T-helper 1 cell treated with Interleukin-12 subunit alpha and Interleukin-12 subunit beta and Interleukin-4 antibody, amounts not matched to agents 30 ng/mL and 1 ng/mL, for 36 hours (primary cell): ENCODE data around the gene IGF2. TPM values are rescaled to one million over a fixed set of nuclear protein-coding genes. Genes with fewer than 3 reads are reported as not detected.

Source experiments
- intact Hi-C: fragments of 100-400 bp; cut with micrococcal nuclease; formaldehyde crosslinking; loops from one replicate; pipeline ENCODE4 v1.15.1; 2024
- total RNA-seq: library from RNA; stranded (reverse); gene quantifications from 2 replicates; pipeline ENCODE4 v1.2.3, GENCODE V29; 2022

IGF2 gene
- total RNA-seq, 1 donor from 2014 or later = 0.17 TPM

DNA sequence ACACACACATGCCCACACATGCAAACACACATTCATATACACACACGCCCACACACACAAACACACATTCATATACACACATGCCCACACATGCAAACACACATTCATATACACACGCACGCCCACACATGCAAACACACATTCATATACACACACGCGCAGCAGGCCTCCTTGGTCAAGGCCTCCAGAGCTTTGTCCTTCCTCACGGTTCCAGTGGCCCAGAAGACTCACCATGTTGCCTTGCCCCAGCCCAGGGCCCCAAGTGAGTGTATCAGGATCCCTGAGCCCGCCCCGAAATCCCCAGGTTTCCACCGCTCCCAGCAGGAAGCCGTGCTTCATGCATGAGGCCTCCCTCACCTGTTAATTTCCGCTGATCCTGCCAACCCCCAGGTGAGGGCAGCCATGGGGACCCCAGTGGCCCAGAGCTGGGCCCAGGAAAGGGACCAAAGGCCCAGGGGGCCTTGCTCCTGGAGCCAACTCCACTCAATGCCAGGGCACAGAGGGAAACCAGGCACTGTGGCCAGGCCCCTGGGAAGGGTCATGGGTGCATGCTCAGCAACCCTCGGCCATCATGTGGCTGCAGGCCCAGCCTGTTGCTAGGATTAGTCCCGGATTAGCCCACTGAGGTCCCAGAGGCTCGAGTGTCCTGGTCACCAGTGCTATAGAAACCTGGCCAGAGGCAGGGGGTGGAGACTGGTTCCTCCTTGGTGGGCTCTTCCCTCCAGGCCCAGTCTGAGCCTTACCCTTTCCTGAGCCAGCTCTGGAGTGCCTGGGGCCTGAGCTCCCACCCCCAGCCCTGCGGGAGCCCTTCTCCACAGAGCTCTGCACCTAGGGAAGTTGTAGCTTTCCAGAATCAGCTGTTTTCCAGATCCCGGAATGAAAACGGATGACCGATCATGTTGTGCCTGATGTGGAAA is 34.4 kb downstream of the IGF2 start:
- intact Hi-C loops = no loop called here

DNA sequence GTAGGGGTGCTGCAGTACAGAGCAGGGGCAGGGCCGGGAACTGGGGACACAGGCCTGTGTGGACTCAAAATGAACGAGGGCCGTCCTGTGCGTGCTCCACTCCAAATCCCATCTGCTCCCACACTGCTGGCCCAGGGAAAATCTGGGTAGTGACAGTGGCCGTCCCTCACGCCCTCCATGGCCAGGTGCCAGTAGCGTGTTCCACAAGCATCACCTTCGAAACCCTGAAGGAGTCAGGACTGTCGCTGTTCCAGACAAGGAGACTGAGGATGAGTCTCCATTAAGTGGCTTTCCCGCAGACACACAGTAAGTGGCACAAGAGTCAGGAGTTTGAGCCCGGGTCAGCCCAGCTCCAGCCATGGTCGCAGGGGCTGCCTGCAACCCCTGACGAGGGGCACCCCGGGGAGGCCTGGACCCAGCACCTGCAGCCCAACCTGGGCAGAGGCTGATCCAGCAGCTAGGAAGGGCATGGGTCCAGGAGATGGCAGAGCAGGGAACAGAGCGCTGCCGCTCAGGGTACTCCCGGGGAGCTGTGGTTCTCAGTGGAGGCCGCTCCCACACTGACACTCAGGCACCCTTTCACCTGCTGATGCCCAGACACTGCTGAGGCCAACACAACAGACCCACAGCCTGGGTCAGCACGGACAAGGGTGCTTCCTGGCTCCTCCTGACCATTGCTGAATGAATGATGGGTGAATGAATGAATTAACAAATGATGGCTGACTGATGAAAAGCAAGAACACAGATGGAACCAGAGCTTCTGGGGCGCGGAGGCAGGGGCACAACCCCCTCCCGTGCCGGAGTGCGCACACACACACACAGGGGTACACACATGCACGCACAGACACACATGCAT is 35.3 kb downstream of the IGF2 start:
- intact Hi-C loops = no loop called here

DNA sequence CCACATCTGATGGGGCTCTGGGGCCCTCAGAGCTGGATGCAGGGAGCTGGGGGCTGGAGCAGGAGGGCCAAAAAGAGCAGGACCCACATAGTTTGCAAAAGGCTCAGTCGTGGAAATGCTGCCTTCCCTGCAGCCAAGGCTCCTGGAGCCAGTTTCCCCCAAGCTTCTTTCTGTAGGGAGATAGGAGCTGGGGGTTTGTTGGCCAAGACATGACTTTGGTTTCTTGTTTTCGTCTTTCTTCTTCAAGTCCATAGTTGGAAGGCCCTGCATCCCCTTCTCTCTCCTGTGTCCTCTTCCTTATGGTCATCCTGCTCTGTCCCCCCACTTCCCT is 36.3 kb downstream of the IGF2 start:
- intact Hi-C loops = no loop called here

DNA sequence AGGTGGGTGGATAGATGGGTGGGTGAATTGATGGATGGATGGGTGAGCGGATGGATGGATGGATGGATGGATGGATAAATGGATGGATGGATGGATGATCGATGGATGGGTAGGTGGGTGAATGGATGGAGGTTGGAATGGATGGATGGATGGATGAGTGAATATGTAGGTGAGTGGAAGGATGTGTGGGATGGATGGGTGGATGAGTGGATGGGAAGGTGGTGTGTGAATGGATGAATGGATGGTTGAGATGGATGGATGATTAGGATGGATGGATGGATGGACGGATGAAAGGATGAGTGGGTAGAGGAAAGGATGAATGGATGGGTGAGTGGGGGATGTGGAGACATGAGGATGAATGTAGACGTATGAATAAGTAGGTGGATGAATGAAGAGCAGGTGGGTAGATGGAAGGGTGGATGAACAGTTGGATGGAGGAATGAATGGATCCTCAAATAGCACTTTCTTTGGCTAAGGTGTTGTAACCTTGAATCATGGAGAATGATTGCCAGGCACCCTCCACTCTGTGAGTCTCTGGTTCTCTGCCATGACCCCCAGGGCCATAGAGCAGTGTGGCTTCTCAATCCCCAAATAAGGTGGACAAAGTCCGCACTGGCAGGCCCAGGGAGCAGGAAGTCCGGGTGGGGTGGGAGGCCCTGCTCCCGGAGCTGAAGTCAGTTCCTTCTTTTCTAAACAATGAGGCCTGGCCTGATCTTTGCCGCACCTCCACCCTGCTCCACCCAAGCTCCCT is 36.9 kb downstream of the IGF2 start:
- intact Hi-C loops = no loop called here

DNA sequence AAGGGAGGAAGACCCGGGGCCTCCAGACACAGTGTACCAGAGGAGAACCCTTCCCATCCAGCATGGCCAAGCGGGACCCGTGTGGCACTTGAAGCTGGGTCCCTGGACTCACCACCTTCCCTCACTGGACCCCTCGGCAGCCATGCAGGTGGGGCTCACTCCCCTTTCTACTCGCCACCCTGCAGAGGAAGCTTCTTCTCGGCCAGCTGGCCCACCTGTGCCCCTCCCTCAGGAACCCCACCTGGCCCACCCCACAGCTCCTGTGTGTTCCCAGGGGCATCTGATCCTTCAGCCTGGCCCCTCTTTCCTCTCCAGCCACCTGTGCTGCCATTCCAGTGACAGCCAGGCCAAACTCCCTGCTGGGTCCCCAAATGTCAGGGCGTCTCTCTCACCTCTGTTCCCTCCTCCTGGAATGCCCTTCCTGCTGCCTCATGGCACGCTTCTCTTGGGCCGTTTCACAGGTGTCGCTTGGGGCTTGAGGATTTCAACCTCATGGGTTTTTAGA is 38.0 kb downstream of the IGF2 start:
- intact Hi-C loops = no loop called here

DNA sequence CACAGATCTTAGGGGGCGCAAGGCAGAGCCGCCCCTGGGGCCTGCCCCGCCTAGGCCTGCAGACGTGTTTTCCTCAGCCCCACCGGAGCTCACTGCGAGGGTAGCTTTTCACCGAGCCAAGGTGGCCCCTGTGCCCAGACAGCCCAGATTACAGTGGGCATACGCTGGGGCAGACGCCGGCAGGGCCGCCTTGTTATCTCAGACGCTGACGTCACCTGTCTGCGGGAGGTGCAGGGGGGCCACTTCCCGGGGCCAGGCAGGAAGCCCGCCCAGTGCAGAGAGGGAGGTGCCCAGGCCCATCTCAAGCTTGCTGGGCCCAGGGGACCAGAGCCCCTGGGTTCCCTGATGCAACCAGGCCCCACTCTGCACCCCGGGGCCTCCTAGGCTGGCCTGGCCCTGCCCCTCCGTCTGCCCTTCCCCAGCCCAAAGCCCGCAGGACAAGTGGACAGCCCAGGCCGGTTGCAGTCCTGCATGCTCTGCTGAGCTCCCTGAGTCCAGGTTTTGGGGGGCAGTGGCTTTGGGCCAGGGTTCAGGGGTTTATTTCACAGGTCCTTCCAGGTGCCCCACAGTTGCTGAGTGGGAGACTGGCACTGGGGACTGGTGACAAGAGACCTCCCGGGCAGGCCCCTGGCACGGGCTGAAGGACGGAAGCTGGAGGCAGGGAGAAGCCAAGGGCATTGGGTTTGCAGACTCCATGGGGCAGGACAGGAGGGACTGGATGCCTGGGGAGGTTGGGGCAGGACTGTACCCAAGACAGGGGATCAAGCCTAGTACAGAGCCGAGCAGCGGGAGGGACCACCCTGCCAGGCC is 38.6 kb downstream of the IGF2 start:
- intact Hi-C loops = no loop called here

DNA sequence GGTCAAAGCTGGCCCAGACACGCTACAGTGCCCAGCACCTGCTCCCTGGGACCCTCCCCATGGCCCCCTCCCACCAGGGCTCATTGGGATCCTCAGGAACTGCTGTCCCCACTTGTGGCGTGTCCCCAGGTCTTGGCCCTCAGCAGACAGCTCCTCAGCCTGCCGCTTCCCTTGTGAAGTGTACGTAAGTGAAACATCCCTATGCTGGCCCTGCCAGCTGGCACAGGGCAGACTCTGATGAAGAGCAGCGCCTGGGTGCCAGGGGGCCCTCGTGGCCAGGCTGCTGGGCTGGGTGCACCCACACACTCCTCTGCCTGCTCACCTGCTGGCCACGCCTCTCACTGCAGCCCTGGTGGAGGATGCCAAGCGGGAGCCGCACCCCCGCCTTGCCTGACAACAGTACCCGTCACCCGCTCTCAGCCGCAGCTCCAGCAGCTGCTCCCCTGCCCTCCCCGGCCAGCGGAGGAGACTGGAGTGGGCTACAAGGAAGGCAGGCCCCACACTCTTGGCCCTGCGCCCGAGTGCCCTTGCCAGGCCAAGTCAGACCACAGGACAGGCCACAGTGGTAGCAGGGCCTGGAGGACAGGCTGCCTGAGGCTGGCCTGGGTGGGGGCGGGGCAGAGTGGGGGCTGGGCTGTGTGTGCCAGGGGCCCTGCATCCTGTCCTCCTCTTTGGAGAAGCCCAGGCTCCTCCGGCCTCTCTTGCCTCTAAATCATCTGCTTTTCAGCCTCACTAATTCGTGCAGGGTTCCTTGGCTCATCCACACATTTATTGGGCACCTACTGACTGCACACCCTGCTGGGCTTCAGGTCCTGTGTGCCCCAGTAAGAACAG is 39.5 kb downstream of the IGF2 start:
- intact Hi-C loops = no loop called here

DNA sequence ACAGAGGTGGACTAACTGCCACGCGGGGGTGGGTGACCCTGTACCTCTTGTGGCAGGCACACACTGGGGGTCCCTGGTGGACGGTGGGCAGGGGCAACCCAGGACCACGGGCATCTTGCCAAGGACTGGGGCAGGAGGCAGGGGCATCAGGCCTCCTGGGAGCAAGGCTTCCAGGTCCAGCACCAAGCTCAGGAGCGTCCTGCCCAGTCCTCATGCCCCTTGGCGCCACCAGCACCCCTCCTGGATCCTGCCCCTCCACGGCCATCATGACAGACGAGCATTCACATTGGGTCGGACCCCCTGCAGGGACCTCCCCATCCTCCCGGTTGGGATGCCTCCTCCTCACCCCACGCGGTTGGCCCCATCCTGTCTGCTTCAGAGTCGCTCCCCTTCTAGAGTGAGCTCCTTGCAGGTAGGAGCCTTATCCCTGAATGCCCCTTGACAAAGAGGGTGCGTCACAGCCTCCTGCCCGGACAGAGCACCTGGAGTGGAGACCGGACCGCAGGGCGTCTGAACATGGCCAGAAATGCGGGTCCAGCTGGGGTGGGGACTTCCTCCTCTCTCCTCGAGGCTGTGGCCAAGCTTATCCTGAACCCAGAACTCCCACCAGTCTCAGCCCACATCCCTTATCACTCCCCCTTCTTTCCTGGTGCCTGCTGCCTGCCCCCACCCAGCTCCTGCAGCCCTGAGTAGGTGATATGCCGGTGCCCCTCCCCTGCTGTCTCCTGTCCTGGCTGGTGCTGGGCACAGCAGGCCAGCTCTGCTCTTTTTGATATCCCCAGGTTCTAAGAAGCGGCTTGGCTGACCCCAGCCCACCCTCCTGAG is 40.3 kb downstream of the IGF2 start:
- intact Hi-C loops = no loop called here

DNA sequence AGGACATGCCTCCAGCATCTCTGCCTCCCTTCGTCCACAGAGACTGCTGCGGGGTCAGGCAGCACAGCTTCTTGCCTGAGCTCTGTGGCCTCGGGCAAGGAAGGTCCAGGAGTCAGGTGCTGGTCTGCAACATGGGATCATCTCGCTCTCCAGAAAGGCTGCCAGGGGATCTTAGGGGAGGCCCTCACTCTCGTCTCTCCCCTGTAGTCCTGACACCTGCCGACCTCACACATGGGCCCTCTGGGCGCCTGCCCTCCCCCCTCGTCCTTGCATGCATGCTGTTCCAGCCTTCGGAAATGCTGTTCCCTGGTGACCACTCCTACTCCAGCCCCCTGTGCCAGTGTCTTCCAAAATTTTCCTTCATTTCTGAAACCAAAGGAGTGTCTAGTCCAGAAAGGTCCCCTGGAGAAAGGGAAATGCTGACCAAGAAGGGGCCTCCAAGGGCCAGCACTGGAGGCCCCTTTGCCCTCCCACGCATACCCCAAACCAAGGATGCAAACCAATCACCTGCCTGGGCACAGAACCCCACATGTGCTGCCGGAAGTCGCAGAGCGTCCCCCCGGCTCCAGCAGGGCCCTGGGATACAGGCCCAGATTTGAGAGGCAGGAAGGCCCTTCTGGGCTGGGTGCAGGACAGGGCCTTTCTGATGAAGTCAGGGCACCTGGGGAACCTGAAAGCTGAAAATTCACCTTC is 41.0 kb downstream of the IGF2 start:
- intact Hi-C loops = no loop called here

DNA sequence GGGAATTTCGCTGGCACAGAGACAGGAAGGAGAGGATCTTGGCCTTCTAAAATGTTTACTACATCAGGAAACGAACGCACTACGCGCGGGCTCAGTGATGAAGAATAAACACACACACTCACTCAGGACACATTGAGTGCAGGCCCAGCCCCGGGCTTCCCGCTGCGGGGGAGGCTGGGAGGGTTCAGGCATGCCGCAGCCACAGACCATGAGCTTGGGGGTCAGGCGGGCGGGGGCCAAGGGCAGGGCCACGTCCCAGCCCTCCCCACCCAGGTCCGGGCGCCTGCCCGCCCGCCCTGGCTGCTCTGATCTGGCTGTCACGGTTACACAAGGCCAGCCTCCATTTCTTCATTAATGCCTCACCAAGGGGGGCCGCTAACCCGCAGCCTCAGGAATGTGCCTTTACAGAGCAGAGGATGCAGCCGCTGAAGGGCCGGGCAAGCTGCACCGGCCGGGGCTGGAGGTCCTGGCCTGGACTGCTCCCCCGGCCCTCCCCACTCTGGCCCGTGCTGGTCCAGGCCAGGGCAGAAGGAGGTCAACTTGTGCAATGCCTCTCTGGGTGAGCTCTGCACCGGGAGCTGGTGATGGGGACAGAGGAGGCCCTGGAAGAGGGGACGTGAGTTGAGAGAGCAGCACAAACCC is 41.7 kb downstream of the IGF2 start:
- intact Hi-C loops = no loop called here

DNA sequence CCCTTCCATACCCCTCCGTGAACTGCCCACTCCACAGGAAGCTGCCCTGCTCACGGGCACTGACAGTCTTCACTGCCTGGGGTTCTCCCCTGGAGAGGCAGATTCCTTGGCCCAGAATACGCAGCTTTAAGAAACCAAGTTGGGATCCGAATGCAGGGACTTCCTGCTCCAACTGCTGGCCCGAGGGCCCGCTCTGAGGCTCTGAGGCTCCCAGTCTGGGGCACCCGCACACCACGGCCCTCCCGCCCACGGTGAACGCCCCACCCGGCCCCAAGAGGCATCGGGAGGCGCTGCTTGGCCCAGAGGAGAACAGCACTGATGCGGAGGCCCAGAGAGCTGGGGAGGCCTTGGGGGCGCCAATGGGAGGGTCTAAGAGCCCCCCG is 42.3 kb downstream of the IGF2 start:
- intact Hi-C loops = no loop called here

DNA sequence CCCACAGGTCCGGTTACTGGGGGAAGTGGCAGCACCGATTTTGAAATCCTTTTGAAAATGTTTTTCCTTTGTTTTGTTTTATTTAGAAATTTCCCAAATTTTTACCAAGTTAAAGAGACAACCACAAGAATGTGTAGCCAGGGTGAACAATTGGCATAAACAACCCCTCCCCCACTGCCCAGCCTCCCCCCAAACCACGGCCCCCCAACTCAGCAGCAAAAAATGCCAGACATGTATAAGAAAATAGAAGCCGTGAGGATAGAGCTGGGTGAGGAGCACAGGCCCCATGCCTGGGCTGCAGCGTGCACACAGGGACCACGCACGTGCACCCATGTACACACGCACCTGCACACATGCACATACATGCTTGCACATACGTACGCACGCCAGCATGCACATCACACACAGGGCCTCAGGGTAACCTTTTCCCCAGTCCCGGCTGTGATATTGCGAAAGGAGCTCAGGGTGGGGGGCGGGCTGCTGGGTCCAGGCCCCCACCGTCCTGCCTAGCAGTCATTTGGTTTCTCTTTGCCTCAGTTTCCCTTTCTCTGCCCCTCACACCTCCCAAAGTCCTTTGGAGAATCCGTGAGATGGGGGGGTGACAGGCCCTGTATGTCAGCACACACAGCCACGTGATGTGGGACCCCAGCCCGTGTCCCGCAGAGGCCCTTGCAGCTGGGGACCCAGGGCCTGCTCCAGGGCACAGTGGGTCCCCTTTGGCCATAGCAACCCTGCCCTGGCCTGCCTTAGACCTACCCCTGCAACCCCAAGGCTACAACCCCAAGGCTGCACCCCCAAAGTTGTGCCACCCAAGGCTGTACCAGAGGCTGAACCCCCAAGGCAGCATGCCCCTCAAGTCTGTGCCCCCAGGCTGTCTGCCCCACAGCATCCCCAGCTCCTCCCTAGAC is 42.9 kb downstream of the IGF2 start:
- intact Hi-C loops = no loop called here

DNA sequence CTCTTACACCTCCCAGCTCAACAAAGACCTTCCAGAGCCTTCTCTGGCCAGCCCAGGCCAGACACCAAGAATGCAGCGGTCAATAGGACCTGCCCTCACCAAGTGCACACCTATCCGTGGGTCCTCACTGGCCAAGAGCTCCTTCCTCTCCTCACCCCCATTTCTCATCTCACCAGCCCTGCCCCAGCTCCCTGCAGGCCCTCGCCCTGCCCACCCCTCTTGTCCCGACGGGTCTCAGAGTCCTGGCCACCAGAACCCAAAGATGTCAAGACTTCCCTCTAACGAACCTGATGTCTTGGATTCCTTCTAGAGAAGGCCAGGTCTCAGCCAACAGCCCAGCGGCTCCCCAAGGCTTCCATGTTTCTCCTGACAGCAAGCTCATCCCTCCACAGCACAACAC is 43.6 kb downstream of the IGF2 start:
- intact Hi-C loops = no loop called here

DNA sequence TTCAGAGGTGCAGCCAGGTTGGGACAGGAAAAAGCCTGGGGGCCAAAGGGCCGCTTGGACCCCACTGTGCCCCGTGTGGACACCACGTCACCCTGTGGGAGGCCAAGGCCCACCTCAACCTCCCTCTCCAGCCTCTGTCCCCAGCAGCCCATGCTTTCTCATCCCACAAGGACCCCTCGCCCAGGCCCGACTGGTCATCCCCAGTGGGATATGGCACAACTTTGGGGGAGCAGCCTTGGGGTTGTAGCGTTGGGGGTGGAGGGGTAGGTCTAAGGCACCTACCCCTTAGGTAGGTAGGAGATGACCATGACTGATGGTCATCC is 44.0 kb downstream of the IGF2 start:
- intact Hi-C loops = no loop called here

DNA sequence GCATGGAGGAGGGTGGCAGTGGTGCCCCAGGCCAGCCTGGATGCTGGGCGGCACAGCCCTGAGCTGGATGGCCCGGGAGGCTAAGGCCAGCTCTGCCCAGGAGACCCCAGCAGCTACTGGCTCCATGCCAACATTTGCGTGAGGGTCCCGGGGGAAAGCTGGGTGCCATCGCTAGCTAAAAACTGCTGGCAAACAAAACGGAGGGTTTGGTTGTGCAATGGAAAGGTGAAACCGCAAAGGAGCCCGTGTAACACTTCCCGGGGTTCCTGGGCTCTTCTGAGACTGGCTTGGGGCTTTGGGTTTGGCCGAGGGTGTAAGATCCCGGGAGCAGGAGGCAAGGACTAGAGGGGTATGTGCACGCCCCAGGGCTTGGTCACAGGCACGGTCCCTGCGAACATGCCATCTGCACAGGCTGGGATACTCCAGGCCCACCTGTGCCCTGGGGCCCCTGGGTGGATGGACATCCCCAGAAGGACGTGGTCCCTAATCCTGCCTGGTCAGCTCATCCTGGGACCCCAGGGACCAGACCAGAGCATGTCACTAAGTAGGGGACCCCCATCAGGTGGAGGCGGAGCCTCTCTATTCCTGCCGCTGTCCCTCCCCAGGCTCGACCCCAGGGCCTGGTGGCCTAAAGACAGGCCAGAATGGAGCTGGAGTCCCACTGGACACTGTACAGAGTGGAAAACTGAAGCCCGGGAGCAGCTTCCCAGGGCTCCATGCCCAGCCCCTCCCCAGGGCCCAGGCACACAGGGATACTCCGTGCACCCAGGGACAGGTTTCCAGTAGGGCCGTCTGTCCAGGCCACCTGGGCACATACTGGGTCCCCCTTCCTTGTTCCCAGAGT is 44.6 kb downstream of the IGF2 start:
- intact Hi-C loops = no loop called here
